D721Med (cell line): ENCODE measurements around the gene FLRT2.

Experiments used
- DNase-seq: peaks from one replicate; pipeline ENCODE4 v3.0.0; 2011; ENCODE audit warnings: low spot score; ENCODE audit not compliant: insufficient read length
- FAIRE-seq: peaks from 2 replicates; lab custom pipeline; 2011; peaks lifted over from hg19 to GRCh38; lab: Jason Lieb, UNC
- CTCF ChIP-seq: IDR thresholded peaks from 2 replicates; pipeline ENCODE4 v1.5.1; 2012; ENCODE audit warnings: mild to moderate bottlenecking, control low read depth; ENCODE audit not compliant: insufficient read depth; ENCODE audit errors: missing control alignments

FLRT2 gene

GRCh38 chr14:85520581-85520980 lies 9.4 kb upstream of the FLRT2 start:
- FAIRE-seq: no peak
- no peak for DNase-seq
- no peak for TF ChIP-seq CTCF

GRCh38 chr14:85523624-85524023 lies 6.3 kb upstream of the FLRT2 start:
- TF ChIP-seq CTCF: no peak
- DNase-seq (no peak), FAIRE-seq (no peak)

- no peak for TF ChIP-seq CTCF
- FAIRE-seq (no peak), DNase-seq (no peak)
These were observed 2.9 kb upstream of the FLRT2 start for GRCh38 chr14:85527006-85527405.

GRCh38 chr14:85527445-85528035 lies 2.4 kb upstream of the FLRT2 start:
- no peak for DNase-seq
- FAIRE-seq: no peak
- TF ChIP-seq CTCF: no peak

- DNase-seq: no peak
- peak; percentile 65 for TF ChIP-seq CTCF
- FAIRE-seq: no peak
These were observed 1.7 kb upstream of the FLRT2 start for GRCh38 chr14:85528080-85528896.

GRCh38 chr14:85528897-85529631 lies 880 bp upstream of the FLRT2 start:
- no peak for TF ChIP-seq CTCF
- FAIRE-seq: no peak
- no peak for DNase-seq
